ENCODE measurements around the gene CHAT.

DNA sequence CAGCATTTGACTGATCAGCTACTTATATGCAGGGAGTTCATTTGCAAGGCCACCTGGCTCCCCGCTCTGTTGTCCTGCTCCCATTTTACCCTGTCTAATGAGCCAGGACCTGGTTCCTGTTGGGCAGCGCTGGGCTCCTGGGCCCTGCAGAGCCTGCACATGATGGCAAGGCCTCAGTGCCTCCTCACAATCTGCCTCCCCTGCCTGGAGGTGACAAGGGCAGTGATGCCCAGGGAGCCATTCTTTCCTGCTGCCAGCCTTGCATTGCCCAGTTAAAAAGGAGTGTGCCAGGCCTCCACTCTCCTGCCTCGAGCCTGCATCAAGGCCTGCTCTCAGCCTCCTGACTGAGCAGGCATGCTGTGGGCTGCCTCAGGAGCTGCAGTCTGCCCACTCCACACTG lies 28.5 kb downstream of the CHAT start:
- TF ChIP-seq ZNF296 (CRISPR knock-in tag; conservative IDR thresholded peaks at IDR 0.05) (no peak), NFATC3 (CRISPR knock-in tag; IDR thresholded peaks at IDR 0.05) (no peak), HNF4G (IDR thresholded peaks at IDR 0.05; ENCODE audit: borderline replicate concordance, low read depth, low read length) (no peak), HNF4G (CRISPR knock-in tag; IDR thresholded peaks at IDR 0.05; ENCODE audit: borderline replicate concordance, low read depth) (no peak), CHCHD3 (CRISPR knock-in tag; IDR thresholded peaks at IDR 0.05) (no peak)
- TF ChIP-seq, protein P1, sequence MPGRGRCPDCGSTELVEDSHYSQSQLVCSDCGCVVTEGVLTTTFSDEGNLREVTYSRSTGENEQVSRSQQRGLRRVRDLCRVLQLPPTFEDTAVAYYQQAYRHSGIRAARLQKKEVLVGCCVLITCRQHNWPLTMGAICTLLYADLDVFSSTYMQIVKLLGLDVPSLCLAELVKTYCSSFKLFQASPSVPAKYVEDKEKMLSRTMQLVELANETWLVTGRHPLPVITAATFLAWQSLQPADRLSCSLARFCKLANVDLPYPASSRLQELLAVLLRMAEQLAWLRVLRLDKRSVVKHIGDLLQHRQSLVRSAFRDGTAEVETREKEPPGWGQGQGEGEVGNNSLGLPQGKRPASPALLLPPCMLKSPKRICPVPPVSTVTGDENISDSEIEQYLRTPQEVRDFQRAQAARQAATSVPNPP (CRISPR knock-in tag; IDR thresholded peaks at IDR 0.05): no peak
- TF ChIP-seq, protein P2, sequence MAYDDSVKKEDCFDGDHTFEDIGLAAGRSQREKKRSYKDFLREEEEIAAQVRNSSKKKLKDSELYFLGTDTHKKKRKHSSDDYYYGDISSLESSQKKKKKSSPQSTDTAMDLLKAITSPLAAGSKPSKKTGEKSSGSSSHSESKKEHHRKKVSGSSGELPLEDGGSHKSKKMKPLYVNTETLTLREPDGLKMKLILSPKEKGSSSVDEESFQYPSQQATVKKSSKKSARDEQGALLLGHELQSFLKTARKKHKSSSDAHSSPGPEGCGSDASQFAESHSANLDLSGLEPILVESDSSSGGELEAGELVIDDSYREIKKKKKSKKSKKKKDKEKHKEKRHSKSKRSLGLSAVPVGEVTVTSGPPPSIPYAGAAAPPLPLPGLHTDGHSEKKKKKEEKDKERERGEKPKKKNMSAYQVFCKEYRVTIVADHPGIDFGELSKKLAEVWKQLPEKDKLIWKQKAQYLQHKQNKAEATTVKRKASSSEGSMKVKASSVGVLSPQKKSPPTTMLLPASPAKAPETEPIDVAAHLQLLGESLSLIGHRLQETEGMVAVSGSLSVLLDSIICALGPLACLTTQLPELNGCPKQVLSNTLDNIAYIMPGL (CRISPR knock-in tag; IDR thresholded peaks at IDR 0.05; ENCODE audit: borderline replicate concordance in 1 of 2, low read depth in 1 of 2): no peak
- TF ChIP-seq, protein P3, sequence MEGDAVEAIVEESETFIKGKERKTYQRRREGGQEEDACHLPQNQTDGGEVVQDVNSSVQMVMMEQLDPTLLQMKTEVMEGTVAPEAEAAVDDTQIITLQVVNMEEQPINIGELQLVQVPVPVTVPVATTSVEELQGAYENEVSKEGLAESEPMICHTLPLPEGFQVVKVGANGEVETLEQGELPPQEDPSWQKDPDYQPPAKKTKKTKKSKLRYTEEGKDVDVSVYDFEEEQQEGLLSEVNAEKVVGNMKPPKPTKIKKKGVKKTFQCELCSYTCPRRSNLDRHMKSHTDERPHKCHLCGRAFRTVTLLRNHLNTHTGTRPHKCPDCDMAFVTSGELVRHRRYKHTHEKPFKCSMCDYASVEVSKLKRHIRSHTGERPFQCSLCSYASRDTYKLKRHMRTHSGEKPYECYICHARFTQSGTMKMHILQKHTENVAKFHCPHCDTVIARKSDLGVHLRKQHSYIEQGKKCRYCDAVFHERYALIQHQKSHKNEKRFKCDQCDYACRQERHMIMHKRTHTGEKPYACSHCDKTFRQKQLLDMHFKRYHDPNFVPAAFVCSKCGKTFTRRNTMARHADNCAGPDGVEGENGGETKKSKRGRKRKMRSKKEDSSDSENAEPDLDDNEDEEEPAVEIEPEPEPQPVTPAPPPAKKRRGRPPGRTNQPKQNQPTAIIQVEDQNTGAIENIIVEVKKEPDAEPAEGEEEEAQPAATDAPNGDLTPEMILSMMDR (CRISPR knock-in tag; IDR thresholded peaks at IDR 0.05): no peak

All from HepG2 (cell line).